WTC11 (cell line): Measurements from ENCODE around the gene INS. TPM values are rescaled to one million over a fixed set of nuclear protein-coding genes. Genes with fewer than 3 reads are reported as not detected.

Source experiments
- ATAC-seq: fragments of 200-7000 bp; cut with Tn5 transposase; 2 replicates; pipeline ENCODE4 v1.10.0; 2021; ENCODE audit warnings: mild to moderate bottlenecking, moderate library complexity
- CTCF ChIA-PET: fragments of 300-600 bp; sonication (Branson Sonifier 250); formaldehyde crosslinking; loops from one replicate; lab custom pipeline; 2021; ENCODE audit warnings: antibody characterized with exemption; lab: Charles Lee
- POLR2A ChIA-PET: fragments of 350-600 bp; sonication (Branson Sonifier 250); formaldehyde crosslinking; loops from one replicate; lab custom pipeline; 2021; ENCODE audit warnings: antibody characterized with exemption; lab: Charles Lee
- DNase-seq: peaks from one replicate; pipeline ENCODE4 v3.0.0; 2021; ENCODE audit warnings: low spot score
- H3K27ac Mint-ChIP-seq: 2 replicates; pipeline ENCODE4 v1.8.0; 2021; ENCODE audit warnings: mixed read lengths
- H3K27me3 Mint-ChIP-seq: 2 replicates; pipeline ENCODE4 v1.8.0; 2021; ENCODE audit warnings: low read depth, mild to moderate bottlenecking, moderate library complexity, mixed read lengths
- H3K36me3 Mint-ChIP-seq: 2 replicates; pipeline ENCODE4 v1.8.0; 2021; ENCODE audit warnings: mixed read lengths
- H3K4me1 Mint-ChIP-seq: 2 replicates; pipeline ENCODE4 v1.8.0; 2022; ENCODE audit warnings: mixed read lengths
- H3K4me3 Mint-ChIP-seq: 2 replicates; pipeline ENCODE4 v1.8.0; 2021; ENCODE audit warnings: mild to moderate bottlenecking, moderate library complexity, mixed read lengths
- H3K9me3 Mint-ChIP-seq: 2 replicates; pipeline ENCODE4 v1.8.0; 2021; ENCODE audit warnings: mixed read lengths
- AR ChIP-seq: fragments of 250-450 bp; sonication (Bioruptor Pico); IDR thresholded peaks from 2 replicates; pipeline ENCODE4 v1.9.0; 2021; ENCODE audit warnings: mild to moderate bottlenecking
- ATF3 ChIP-seq: sonication (generic); formaldehyde crosslinking; conservative IDR thresholded peaks from 2 replicates; pipeline ENCODE4 v1.8.1; 2022; ENCODE audit warnings: mild to moderate bottlenecking, missing genetic modification reagents
- CREB1 ChIP-seq: sonication (generic); formaldehyde crosslinking; IDR thresholded peaks from 2 replicates; pipeline ENCODE4 v1.8.0; 2023; ENCODE audit warnings: mild to moderate bottlenecking, missing genetic modification reagents
- E2F1 ChIP-seq: sonication (generic); formaldehyde crosslinking; IDR thresholded peaks from 2 replicates; pipeline ENCODE4 v1.8.0; 2022; ENCODE audit warnings: mild to moderate bottlenecking, missing genetic modification reagents
- EMX1 ChIP-seq: fragments of 250-450 bp; sonication (Bioruptor Pico); IDR thresholded peaks from 2 replicates; pipeline ENCODE4 v1.8.0; 2021; ENCODE audit warnings: mild to moderate bottlenecking
- ESRRA ChIP-seq: sonication (generic); formaldehyde crosslinking; IDR thresholded peaks from 2 replicates; pipeline ENCODE4 v1.8.1; 2022; ENCODE audit warnings: mild to moderate bottlenecking, missing genetic modification reagents, borderline replicate concordance
- GABPB1 ChIP-seq: sonication (generic); formaldehyde crosslinking; IDR thresholded peaks from 2 replicates; pipeline ENCODE4 v1.8.1; 2023; ENCODE audit warnings: mild to moderate bottlenecking, missing genetic modification reagents
- GRHL2 ChIP-seq: fragments of 250-450 bp; sonication (Bioruptor Pico); IDR thresholded peaks from 2 replicates; pipeline ENCODE4 v1.8.0; 2022; ENCODE audit warnings: mild to moderate bottlenecking, moderate library complexity; ENCODE audit not compliant: insufficient replicate concordance, severe bottlenecking
- HMGA2 ChIP-seq: fragments of 250-450 bp; sonication (Bioruptor Pico); IDR thresholded peaks from 2 replicates; pipeline ENCODE4 v1.4.0; 2021; ENCODE audit warnings: mild to moderate bottlenecking, moderate library complexity
- JAZF1 ChIP-seq: fragments of 250-450 bp; sonication (Bioruptor Pico); IDR thresholded peaks from 2 replicates; pipeline ENCODE4 v1.9.0; 2021; ENCODE audit warnings: moderate library complexity, mild to moderate bottlenecking, inconsistent platforms
- KAT7 ChIP-seq: sonication (generic); formaldehyde crosslinking; IDR thresholded peaks from 2 replicates; pipeline ENCODE4 v1.8.1; 2023; ENCODE audit warnings: missing genetic modification reagents, mild to moderate bottlenecking, borderline replicate concordance
- MXD4 ChIP-seq: fragments of 250-450 bp; sonication (Bioruptor Pico); IDR thresholded peaks from 2 replicates; pipeline ENCODE4 v1.8.0; 2021; ENCODE audit warnings: mild to moderate bottlenecking, moderate library complexity, borderline replicate concordance
- NFYB ChIP-seq: sonication (generic); formaldehyde crosslinking; conservative IDR thresholded peaks from 2 replicates; pipeline ENCODE4 v1.8.0; 2022; ENCODE audit warnings: low read depth, missing genetic modification reagents
- NR2C2 ChIP-seq: sonication (generic); formaldehyde crosslinking; IDR thresholded peaks from 2 replicates; pipeline ENCODE4 v1.8.0; 2022; ENCODE audit warnings: mild to moderate bottlenecking, missing genetic modification reagents
- OVOL2 ChIP-seq: fragments of 250-450 bp; sonication (Bioruptor Pico); IDR thresholded peaks from 2 replicates; pipeline ENCODE4 v1.9.0; 2021; ENCODE audit warnings: mild to moderate bottlenecking, borderline replicate concordance
- PRDM15 ChIP-seq: sonication (generic); formaldehyde crosslinking; IDR thresholded peaks from 2 replicates; pipeline ENCODE4 v1.8.0; 2022; ENCODE audit warnings: missing genetic modification reagents
- PREB ChIP-seq: sonication (generic); formaldehyde crosslinking; IDR thresholded peaks from 2 replicates; pipeline ENCODE4 v1.8.1; 2022; ENCODE audit warnings: mild to moderate bottlenecking, missing genetic modification reagents, moderate library complexity, borderline replicate concordance
- SOX15 ChIP-seq: fragments of 250-450 bp; sonication (Bioruptor Pico); IDR thresholded peaks from 2 replicates; pipeline ENCODE4 v1.9.0; 2021; ENCODE audit warnings: mild to moderate bottlenecking
- ZNF121 ChIP-seq: sonication (generic); formaldehyde crosslinking; IDR thresholded peaks from 2 replicates; pipeline ENCODE4 v1.8.0; 2023; ENCODE audit warnings: missing genetic modification reagents
- ZNF219 ChIP-seq: sonication (generic); formaldehyde crosslinking; IDR thresholded peaks from 2 replicates; pipeline ENCODE4 v1.8.0; 2023; ENCODE audit warnings: missing genetic modification reagents, mild to moderate bottlenecking, borderline replicate concordance
- ZNF317 ChIP-seq: sonication (generic); formaldehyde crosslinking; IDR thresholded peaks from 2 replicates; pipeline ENCODE4 v1.8.1; 2023; ENCODE audit warnings: low read depth, mild to moderate bottlenecking, moderate library complexity, missing genetic modification reagents, borderline replicate concordance
- ZNF671 ChIP-seq: fragments of 250-450 bp; sonication (Bioruptor Pico); IDR thresholded peaks from 2 replicates; pipeline ENCODE4 v1.8.0; 2021; ENCODE audit warnings: mild to moderate bottlenecking
- total RNA-seq: library from RNA; stranded (reverse); gene quantifications from 3 replicates; pipeline ENCODE4 v1.2.3, GENCODE V29; 2021
- TF ChIP-seq, protein P1 (sequence below): fragments of 250-450 bp; sonication (Bioruptor Pico); IDR thresholded peaks from 2 replicates; pipeline ENCODE4 v2.1.2; 2022; ENCODE audit warnings: mild to moderate bottlenecking, moderate library complexity
- TF ChIP-seq, protein P2 (sequence below): sonication (generic); formaldehyde crosslinking; IDR thresholded peaks from 2 replicates; pipeline ENCODE4 v1.8.1; 2022; ENCODE audit warnings: mild to moderate bottlenecking, moderate library complexity, missing genetic modification reagents

Gene INS
- total RNA-seq, 1 experiment from 2014 or later, result not detected

DNA sequence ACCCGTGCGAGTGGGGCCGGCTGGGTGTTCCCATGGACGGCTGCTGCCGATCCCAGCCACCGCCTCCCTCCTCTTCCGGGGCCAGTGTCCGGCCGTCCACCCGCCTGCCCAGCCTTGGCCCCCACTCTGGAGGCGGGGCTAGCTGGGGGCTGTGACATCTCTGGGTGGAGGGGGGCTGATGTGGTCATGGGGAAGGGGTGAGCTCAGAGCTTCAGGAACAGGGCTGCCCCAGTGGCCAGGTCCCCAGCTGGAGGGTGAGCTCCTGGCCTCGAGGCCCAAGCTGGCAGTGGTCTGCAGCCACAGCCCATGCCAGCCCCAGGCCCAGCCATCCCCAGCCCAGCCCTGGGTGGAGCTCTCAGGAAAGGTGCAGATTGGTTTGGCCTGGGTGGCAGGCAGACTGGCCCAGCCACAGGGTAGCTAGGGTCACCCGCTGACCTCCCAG, 2.7 kb downstream of the INS start (continued):
- TF ChIP-seq, protein P1, sequence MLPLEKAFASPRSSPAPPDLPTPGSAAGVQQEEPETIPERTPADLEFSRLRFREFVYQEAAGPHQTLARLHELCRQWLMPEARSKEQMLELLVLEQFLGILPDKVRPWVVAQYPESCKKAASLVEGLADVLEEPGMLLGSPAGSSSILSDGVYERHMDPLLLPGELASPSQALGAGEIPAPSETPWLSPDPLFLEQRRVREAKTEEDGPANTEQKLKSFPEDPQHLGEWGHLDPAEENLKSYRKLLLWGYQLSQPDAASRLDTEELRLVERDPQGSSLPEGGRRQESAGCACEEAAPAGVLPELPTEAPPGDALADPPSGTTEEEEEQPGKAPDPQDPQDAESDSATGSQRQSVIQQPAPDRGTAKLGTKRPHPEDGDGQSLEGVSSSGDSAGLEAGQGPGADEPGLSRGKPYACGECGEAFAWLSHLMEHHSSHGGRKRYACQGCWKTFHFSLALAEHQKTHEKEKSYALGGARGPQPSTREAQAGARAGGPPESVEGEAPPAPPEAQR (CRISPR knock-in tag), result no peak
- TF ChIP-seq GRHL2 (no peak), ZNF317 (CRISPR knock-in tag) (no peak), NR2C2 (CRISPR knock-in tag) (no peak), KAT7 (CRISPR knock-in tag) (no peak), GABPB1 (CRISPR knock-in tag) (no peak)

DNA sequence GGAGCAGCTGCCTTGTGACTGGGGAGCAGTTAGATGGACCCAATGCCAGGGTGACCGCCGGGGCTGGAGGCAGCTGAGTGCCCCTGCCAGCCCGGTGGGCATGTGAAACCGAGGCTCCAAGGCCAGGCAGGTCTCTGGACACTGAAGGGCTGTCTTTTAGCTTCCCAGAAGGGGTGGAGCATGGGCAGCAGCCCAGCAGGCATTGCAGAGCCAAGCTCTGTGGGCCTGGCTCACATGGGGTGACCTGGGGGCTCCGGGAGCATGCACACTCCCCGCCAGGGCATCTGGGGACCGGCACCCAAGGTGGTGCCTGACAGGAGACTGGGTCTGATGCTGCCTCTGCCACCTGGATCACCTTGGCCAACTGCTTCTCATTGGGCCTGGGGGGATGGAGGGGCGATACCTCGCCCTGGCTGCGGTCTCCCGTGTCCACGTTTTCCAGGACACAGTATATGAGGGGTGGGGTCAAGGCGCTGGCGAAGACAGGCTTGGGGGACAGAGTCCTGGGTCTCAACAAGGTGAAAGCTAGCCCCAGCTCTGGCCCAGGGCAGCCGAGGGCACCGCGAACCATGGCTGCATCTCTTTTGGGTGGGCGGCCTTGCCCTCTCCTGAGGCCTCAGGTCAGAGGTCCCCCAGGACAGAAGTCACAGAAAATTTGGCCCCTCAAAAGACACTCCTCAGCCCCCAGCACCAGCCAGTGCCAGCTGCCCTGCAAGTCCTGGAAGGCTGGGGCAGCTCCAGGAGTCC, 3.5 kb downstream of the INS start:
- ATAC-seq (no peak), DNase-seq (no peak)
- no peak for TF ChIP-seq ESRRA (CRISPR knock-in tag)
- no peak for TF ChIP-seq ATF3 (CRISPR knock-in tag)
- no peak for TF ChIP-seq JAZF1 (CRISPR knock-in tag)
- no peak for TF ChIP-seq ZNF219
- TF ChIP-seq OVOL2 (CRISPR knock-in tag), result no peak
- no peak for TF ChIP-seq EMX1
- TF ChIP-seq SOX15 (CRISPR knock-in tag), result no peak
- TF ChIP-seq ZNF121, result no peak
- TF ChIP-seq MXD4 (CRISPR knock-in tag), result no peak
- no peak for TF ChIP-seq PREB (CRISPR knock-in tag)
- TF ChIP-seq, protein P2, sequence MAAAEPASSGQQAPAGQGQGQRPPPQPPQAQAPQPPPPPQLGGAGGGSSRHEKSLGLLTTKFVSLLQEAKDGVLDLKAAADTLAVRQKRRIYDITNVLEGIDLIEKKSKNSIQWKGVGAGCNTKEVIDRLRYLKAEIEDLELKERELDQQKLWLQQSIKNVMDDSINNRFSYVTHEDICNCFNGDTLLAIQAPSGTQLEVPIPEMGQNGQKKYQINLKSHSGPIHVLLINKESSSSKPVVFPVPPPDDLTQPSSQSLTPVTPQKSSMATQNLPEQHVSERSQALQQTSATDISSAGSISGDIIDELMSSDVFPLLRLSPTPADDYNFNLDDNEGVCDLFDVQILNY (CRISPR knock-in tag), result no peak
- TF ChIP-seq AR, result no peak
- TF ChIP-seq ZNF671 (CRISPR knock-in tag), result no peak
- no peak for TF ChIP-seq CREB1
- no peak for TF ChIP-seq PRDM15 (CRISPR knock-in tag)
- no peak for TF ChIP-seq HMGA2
- TF ChIP-seq NFYB (CRISPR knock-in tag), result no peak
- no peak for TF ChIP-seq E2F1 (CRISPR knock-in tag)
- Mint-ChIP-seq H3K4me3 (no peak overlapping the region), H3K27ac (no peak overlapping the region), H3K9me3 (no peaks in the 10 kb centered on the region), H3K4me1 (no peaks in the 10 kb centered on the region), H3K27me3 (no peaks in the 10 kb centered on the region), H3K36me3 (no peaks in the 10 kb centered on the region)
- ChIA-PET POLR2A (no interaction called here), CTCF (interaction anchor here (0.5 to 18.6 kb wide), 12 partner anchors 9 to 464 kb away, joined by 3 to 761 read pairs (median 6); no protein-coding TSS in a partner anchor)
